Measurements from ENCODE around the gene ENTPD8. TPM values are rescaled to one million over a fixed set of nuclear protein-coding genes. Genes with fewer than 3 reads are reported as not detected.

Gene ENTPD8
- polyA plus RNA-seq, 3 donors: not detected

GRCh38 chr9:137428841-137429545 is 12.2 kb downstream of the ENTPD8 start:
- Histone ChIP-seq H3K4me1 (ENCODE audit: control insufficient read depth in 1 of 2, insufficient read depth in 2 of 2, low read length in 2 of 2) (peaks cover 10 to 11% of the 10 kb centered on the region in 2 donors), H2AFZ (ENCODE audit: insufficient read depth, low read depth, low read length, poor library complexity, severe bottlenecking) (no peak overlapping the region), H3K36me3 (replicated peaks in 1 of 2; ENCODE audit: control insufficient read depth in 1 of 2, insufficient read depth in 2 of 2, low read length in 2 of 2) (no peaks in the 10 kb centered on the region), H3K79me2 (ENCODE audit: insufficient read depth, low read length) (no peaks in the 10 kb centered on the region), H3K4me2 (replicated peaks; ENCODE audit: extremely low read depth, low read length, poor library complexity, severe bottlenecking) (no peak overlapping the region), H3K9ac (ENCODE audit: insufficient read depth, low read length, poor library complexity, severe bottlenecking) (no peak overlapping the region), H3K27me3 (ENCODE audit: control insufficient read depth in 2 of 2, insufficient read depth in 2 of 2, low read length in 2 of 2) (no peaks in the 10 kb centered on the region), H3K27ac (ENCODE audit: low read depth in 1 of 2, low read length in 2 of 2) (no peak overlapping the region), H4K20me1 (ENCODE audit: insufficient read depth, low read length) (no peaks in the 10 kb centered on the region), H3K9me3 (replicated peaks in 1 of 2; ENCODE audit: control insufficient read depth in 1 of 2, insufficient read depth in 1 of 2, low read length in 2 of 2) (no peaks in the 10 kb centered on the region), H3K4me3 (replicated peaks in 1 of 3; ENCODE audit: low read depth in 2 of 3, low read length in 3 of 3) (no peak overlapping the region)
- TF ChIP-seq, protein P1, sequence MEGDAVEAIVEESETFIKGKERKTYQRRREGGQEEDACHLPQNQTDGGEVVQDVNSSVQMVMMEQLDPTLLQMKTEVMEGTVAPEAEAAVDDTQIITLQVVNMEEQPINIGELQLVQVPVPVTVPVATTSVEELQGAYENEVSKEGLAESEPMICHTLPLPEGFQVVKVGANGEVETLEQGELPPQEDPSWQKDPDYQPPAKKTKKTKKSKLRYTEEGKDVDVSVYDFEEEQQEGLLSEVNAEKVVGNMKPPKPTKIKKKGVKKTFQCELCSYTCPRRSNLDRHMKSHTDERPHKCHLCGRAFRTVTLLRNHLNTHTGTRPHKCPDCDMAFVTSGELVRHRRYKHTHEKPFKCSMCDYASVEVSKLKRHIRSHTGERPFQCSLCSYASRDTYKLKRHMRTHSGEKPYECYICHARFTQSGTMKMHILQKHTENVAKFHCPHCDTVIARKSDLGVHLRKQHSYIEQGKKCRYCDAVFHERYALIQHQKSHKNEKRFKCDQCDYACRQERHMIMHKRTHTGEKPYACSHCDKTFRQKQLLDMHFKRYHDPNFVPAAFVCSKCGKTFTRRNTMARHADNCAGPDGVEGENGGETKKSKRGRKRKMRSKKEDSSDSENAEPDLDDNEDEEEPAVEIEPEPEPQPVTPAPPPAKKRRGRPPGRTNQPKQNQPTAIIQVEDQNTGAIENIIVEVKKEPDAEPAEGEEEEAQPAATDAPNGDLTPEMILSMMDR (IDR thresholded peaks at IDR 0.05): no peak
- 91% methylated on average over 22 of the region's 27 CpGs for WGBS (ENCODE audit: insufficient coverage)
- Mint-ChIP-seq H3K27ac (peak overlapping the region in 1 of 7 donors; percentile 19), H3K9me3 (no peaks in the 10 kb centered on the region), H3K4me1 (peaks cover 11% of the 10 kb centered on the region), H3K36me3 (no peaks in the 10 kb centered on the region), H3K27me3 (ENCODE audit: low read depth in 3 of 3) (peaks cover 0 to 5% (median 0%) of the 10 kb centered on the region in 3 donors), H3K4me3 (no peak overlapping the region)
- intact Hi-C loops (cut with micrococcal nuclease): loop anchor here in 1 of 2 donors (10.0 kb wide), 1 partner anchor 96 kb away; no protein-coding TSS in a partner anchor
- DNase-seq: no peak

- no peaks in the 10 kb centered on the region for H4K20me1 ChIP-seq (ENCODE audit: insufficient read depth, low read length)
- H3K27ac Mint-ChIP-seq: peak overlapping the region in 1 of 7 donors; percentile 72
- intact Hi-C loops (cut with micrococcal nuclease): loop anchor here in 1 of 2 donors (10.0 kb wide), 1 partner anchor 97 kb away; no protein-coding TSS in a partner anchor
Measured at GRCh38 chr9:137428311-137428630, 12.9 kb downstream of the ENTPD8 start.

More at GRCh38 chr9:137428311-137428630, 12.9 kb downstream of the ENTPD8 start:
- no peak overlapping the region for H3K4me3 Mint-ChIP-seq
- H3K27ac ChIP-seq (ENCODE audit: low read depth in 1 of 2, low read length in 2 of 2): no peak overlapping the region
- H3K27me3 Mint-ChIP-seq (ENCODE audit: low read depth in 3 of 3): peaks cover 0 to 7% (median 0%) of the 10 kb centered on the region in 3 donors
- H3K4me2 ChIP-seq (replicated peaks; ENCODE audit: extremely low read depth, low read length, poor library complexity, severe bottlenecking): no peak overlapping the region
- TF ChIP-seq, protein P1 (IDR thresholded peaks at IDR 0.05): no peak
- no peak for DNase-seq
- no peaks in the 10 kb centered on the region for H3K9me3 ChIP-seq (replicated peaks in 1 of 2; ENCODE audit: control insufficient read depth in 1 of 2, insufficient read depth in 1 of 2, low read length in 2 of 2)
- no peak overlapping the region for H3K4me3 ChIP-seq (replicated peaks in 1 of 3; ENCODE audit: low read depth in 2 of 3, low read length in 3 of 3)
- peaks cover 13 to 18% of the 10 kb centered on the region in 2 donors for H3K4me1 ChIP-seq (ENCODE audit: control insufficient read depth in 1 of 2, insufficient read depth in 2 of 2, low read length in 2 of 2)
- H3K9ac ChIP-seq (ENCODE audit: insufficient read depth, low read length, poor library complexity, severe bottlenecking): no peak overlapping the region
- no peaks in the 10 kb centered on the region for H3K36me3 ChIP-seq (replicated peaks in 1 of 2; ENCODE audit: control insufficient read depth in 1 of 2, insufficient read depth in 2 of 2, low read length in 2 of 2)
- no peaks in the 10 kb centered on the region for H3K27me3 ChIP-seq (ENCODE audit: control insufficient read depth in 2 of 2, insufficient read depth in 2 of 2, low read length in 2 of 2)
- peaks cover 11% of the 10 kb centered on the region for H3K4me1 Mint-ChIP-seq
- no peaks in the 10 kb centered on the region for H3K79me2 ChIP-seq (ENCODE audit: insufficient read depth, low read length)
- H2AFZ ChIP-seq (ENCODE audit: insufficient read depth, low read depth, low read length, poor library complexity, severe bottlenecking): no peak overlapping the region
- 100% methylated on average over 1 of the region's 6 CpGs for WGBS (ENCODE audit: insufficient coverage)
- H3K9me3 Mint-ChIP-seq: no peaks in the 10 kb centered on the region
- no peaks in the 10 kb centered on the region for H3K36me3 Mint-ChIP-seq

Measured in CD14-positive monocyte (primary cell).